Heart left ventricle (tissue), 16 donors: ENCODE results near the gene NPC1L1. TPM values are rescaled to one million over a fixed set of nuclear protein-coding genes. Genes with fewer than 3 reads are reported as not detected.
"Not testable (repeated sequence)": the region's sequence is repeated elsewhere in the genome, so short reads cannot be mapped to it uniquely, and the experiment has no call there.

ENCODE experiments used
- ATAC-seq, 4 donors: fragments of 200-7000 bp; cut with Tn5 transposase; one replicate each; pipeline ENCODE4 v1.9.1; 2020 to 2022; ENCODE audit warnings: moderate library complexity in 4 of 4, mild to moderate bottlenecking in 3 of 4, moderate number of reproducible peaks in 1 of 4
- DNase-seq, 5 donors: peaks; one replicate each; pipeline ENCODE4 v3.0.0-alpha.2; 2020
- H3K27ac ChIP-seq, 12 donors: fragments of 200-600 bp; sonication (generic) in 4 of 12; one replicate each; pipeline versions ENCODE4 v1.5.0 to v1.8.0; 2016 to 2022; ENCODE audit warnings: mild to moderate bottlenecking in 2 of 12
- H3K27me3 ChIP-seq, 9 donors: fragments of 200-600 bp; sonication (generic) in 2 of 9; one replicate each; pipeline versions ENCODE4 v1.5.1 to v1.8.0; 2016 to 2022; ENCODE audit warnings: mild to moderate bottlenecking in 3 of 9
- H3K36me3 ChIP-seq, 9 donors: fragments of 200-600 bp; sonication (generic) in 2 of 9; one replicate each; pipeline versions ENCODE4 v1.5.0 to v1.8.0; 2018 to 2022; ENCODE audit warnings: mild to moderate bottlenecking in 2 of 9
- H3K4me1 ChIP-seq, 12 donors: fragments of 200-600 bp; sonication (generic) in 4 of 12; one replicate each; pipeline versions ENCODE4 v1.5.0 to v1.8.0; 2016 to 2022; ENCODE audit warnings: mild to moderate bottlenecking in 3 of 12
- H3K4me3 ChIP-seq, 12 donors: fragments of 200-600 bp; sonication (generic) in 4 of 12; one replicate each; pipeline versions ENCODE4 v1.5.0 to v1.8.0; 2017 to 2022; ENCODE audit warnings: mild to moderate bottlenecking in 9 of 12, moderate library complexity in 4 of 12
- H3K9me3 ChIP-seq, 12 donors: fragments of 200-600 bp; sonication (generic) in 4 of 12; one replicate each; pipeline versions ENCODE4 v1.5.0 to v1.8.0; 2016 to 2022; ENCODE audit warnings: mild to moderate bottlenecking in 1 of 12
- CTCF ChIP-seq, 12 donors: fragments of 200-600 bp; sonication (generic) in 4 of 12; IDR thresholded peaks; one replicate each; pipeline versions ENCODE4 v1.5.0 to v1.8.0; 2018 to 2022; ENCODE audit warnings: antibody characterized with exemption in 12 of 12, mild to moderate bottlenecking in 5 of 12
- POLR2A ChIP-seq, 2 donors: fragments of 450-650 bp; IDR thresholded peaks; one replicate each; pipeline ENCODE4 v1.6.1; 2017; ENCODE audit warnings: antibody characterized with exemption in 2 of 2, mild to moderate bottlenecking in 2 of 2, moderate library complexity in 2 of 2
- WGBS, 4 donors: extraction: QIAGEN DNeasy Blood & Tissue Kit in 2 of 4; methylation state at CpG; one replicate each; pipeline versions ENCODE4 v1.1.5 to v1.1.7; 2013 to 2018; 5-methylcytosine and 5-hydroxymethylcytosine counted together
- intact Hi-C, 10 donors: fragments of 100-400 bp; cut with DNase I; formaldehyde crosslinking; loops; one replicate each; pipeline versions ENCODE4 v1.11.1 to v1.14.2; 2022
- polyA plus RNA-seq, 2 donors: library from polyadenylated mRNA; stranded (reverse); fragments of 200-250 nt; gene quantifications; one replicate each; pipeline ENCODE4 v1.2.3, GENCODE V29; 2013
- total RNA-seq, 9 donors: library from RNA; depleted of rRNA in 2 of 9; stranded (reverse); fragments of >200 nt in 2 of 9; fragmentation: NEBNext Ultra II Directional in 3 of 9; extraction: Animal tissue kit (Norgen Biotek cat#: 25700) in 3 of 9; gene quantifications; one replicate each; pipeline versions ENCODE4 v1.1.0 to v1.2.4, GENCODE V29; 2016 to 2023
- donor health status: ischemic (EF 13 %, LVEDD 7.1; RV severe dilation, severe dysfunction).
- donor health status: healthy with polysubstance abuse.
- donor health status: DM: no; HTN: yes; CAD: no.
- donor health status: DM: no; HTN: no; CAD: no.
- donor health status: ischemic (EF 25% LVEDD 6.9; RV normal size, moderate dysfunction).
- donor health status: ischemic (EF 25% LVEDD 5.7; RV mildly dilated, moderate dysfunction).
- donor health status: healthy.
- donor health status: DM: yes; HTN: yes; CAD: no.
- donor health status: ischemic (EF 35%, LVEDD 5.7; RV mildly dilated, moderate dysfunction).
- donor health status: nonischemic (EF 11% LVEDD 7.7; RV severe dilation, severe dysfunction).
- donor health status: DM: yes; HTN: yes; CAD: no.
- donor health status: PGD.
- donor health status: ischemic (EF 29% LVEDD 5.4; RV normal size, mild dysfunction).
- donor health status: nonischemic (EF 23%, LVEDD 6.1; RV moderate dilation, normal function).

The NPC1L1 gene
- total and polyA plus RNA-seq, 11 donors: 0.03 to 0.25 (median 0.13) TPM; not detected in 4

- intact Hi-C loops: loop anchor here in 8 of 10 donors (5.0 to 10.0 kb wide), 7 partner anchors 68 to 331 kb away; partner anchors contain the start of gene NUDCD3 (in 1 of the 8)
- H3K27me3 ChIP-seq: no peaks in the 10 kb centered on the region
- TF ChIP-seq POLR2A (IDR thresholded peaks at IDR 0.05) (no peak), CTCF (IDR thresholded peaks at IDR 0.05) (no peak)
- H3K27ac ChIP-seq: no peak overlapping the region
- peaks cover 0 to 50% (median 43%) of the 10 kb centered on the region in 9 donors for H3K36me3 ChIP-seq
- DNase-seq: no peak
- peaks cover 0 to 11% (median 1%) of the 10 kb centered on the region in 12 donors for H3K4me1 ChIP-seq
- no peak for ATAC-seq
- 81 to 91% (median 83%) methylated on average over 3 of the region's 3 CpGs for WGBS, 4 donors
- no peak overlapping the region for H3K4me3 ChIP-seq
- H3K9me3 ChIP-seq: no peaks in the 10 kb centered on the region
Observed at GRCh38 chr7:44563171-44563679, 22.1 kb upstream of the NPC1L1 start.

GRCh38 chr7:44562622-44562962, 21.5 kb upstream of the NPC1L1 start:
- H3K9me3 ChIP-seq, H3K27me3 ChIP-seq, H3K27ac ChIP-seq, H3K4me3 ChIP-seq, ATAC-seq, DNase-seq: not testable (repeated sequence)
- H3K36me3 ChIP-seq: peaks cover 0 to 44% (median 36%) of the 10 kb centered on the region in 9 donors
- H3K4me1 ChIP-seq: peaks cover 0 to 11% (median 1%) of the 10 kb centered on the region in 12 donors
- WGBS, 4 donors: 86 to 96% (median 91%) methylated on average over 8 of the region's 8 CpGs
- intact Hi-C loops: loop anchor here in 8 of 10 donors (5.0 to 10.0 kb wide), 7 partner anchors 68 to 330 kb away; partner anchors contain the start of gene NUDCD3 (in 1 of the 8)

DNA sequence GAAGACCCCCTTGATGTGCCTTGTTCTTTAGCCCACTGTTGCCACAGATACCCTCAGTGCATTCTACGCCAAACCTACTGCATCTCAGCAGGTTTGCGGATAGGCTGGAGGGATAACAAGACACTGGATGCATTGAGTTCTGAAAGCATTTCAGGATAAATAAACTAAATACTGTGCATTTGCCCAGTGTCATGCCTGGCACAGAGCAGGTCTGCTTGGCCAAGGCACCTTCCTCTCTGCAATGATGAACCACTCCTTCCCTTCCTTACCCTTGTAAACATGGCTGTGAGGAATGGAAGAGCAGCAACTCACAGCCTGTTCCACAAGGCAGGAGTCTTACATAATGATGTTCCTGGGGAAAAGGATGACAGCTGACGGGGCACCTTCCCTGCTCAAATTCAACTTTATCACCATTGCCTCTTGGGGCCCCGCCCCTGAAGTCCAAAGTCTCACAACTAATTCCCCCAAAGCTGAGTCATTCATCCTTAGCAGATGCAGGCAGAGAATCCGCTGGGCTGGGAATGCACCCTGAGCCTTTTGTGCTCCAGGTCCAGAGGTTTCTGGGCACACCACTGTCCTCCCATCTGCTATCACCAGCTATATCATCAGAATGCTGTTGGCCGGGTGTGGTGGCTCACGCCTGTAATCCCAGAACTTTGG, 21.0 kb upstream of the NPC1L1 start:
- 82 to 93% (median 91%) methylated on average over 6 to 7 of the region's 7 CpGs for WGBS, 4 donors
- intact Hi-C loops: loop anchor here in 8 of 10 donors (5.0 to 10.0 kb wide), 7 partner anchors 67 to 330 kb away; partner anchors contain the start of gene NUDCD3 (in 1 of the 8)
- no peak for DNase-seq
- Histone ChIP-seq H3K27me3 (no peaks in the 10 kb centered on the region), H3K4me3 (no peak overlapping the region), H3K4me1 (peaks cover 0 to 11% (median 1%) of the 10 kb centered on the region in 12 donors), H3K9me3 (no peaks in the 10 kb centered on the region), H3K36me3 (peaks cover 0 to 39% (median 31%) of the 10 kb centered on the region in 9 donors), H3K27ac (no peak overlapping the region)
- ATAC-seq: no peak
- TF ChIP-seq CTCF (IDR thresholded peaks at IDR 0.05): no peak

DNA sequence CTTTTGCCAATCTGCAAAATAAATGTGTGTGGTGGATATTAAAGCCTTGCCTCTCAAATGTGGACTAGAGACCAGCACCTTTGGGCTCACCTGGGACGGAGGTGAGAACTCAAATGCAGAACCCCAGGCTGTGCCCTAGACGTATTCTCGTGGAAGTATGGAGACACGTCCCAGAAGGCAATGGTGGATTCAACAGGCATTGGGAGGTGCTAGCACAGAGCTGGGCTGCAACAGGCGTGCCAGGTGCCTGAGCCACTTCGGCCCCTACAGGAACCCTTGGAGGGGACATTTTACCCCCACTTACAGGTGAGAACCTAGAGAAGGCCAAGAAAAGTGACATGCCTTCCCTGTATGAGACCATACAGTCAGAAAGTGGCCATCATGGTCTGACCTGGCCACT, 20.4 kb upstream of the NPC1L1 start:
- peaks cover 0 to 11% (median 1%) of the 10 kb centered on the region in 12 donors for H3K4me1 ChIP-seq
- intact Hi-C loops: loop anchor here in 8 of 10 donors (5.0 to 10.0 kb wide), 7 partner anchors 67 to 329 kb away; partner anchors contain the start of gene NUDCD3 (in 1 of the 8)
- no peak for DNase-seq
- WGBS, 4 donors: 87 to 91% (median 89%) methylated on average over 6 of the region's 6 CpGs
- H3K27ac ChIP-seq: no peak overlapping the region
- peaks cover 0 to 32% (median 25%) of the 10 kb centered on the region in 9 donors for H3K36me3 ChIP-seq
- no peaks in the 10 kb centered on the region for H3K27me3 ChIP-seq
- no peak for ATAC-seq
- no peaks in the 10 kb centered on the region for H3K9me3 ChIP-seq
- H3K4me3 ChIP-seq: no peak overlapping the region
- TF ChIP-seq POLR2A (IDR thresholded peaks at IDR 0.05) (no peak), CTCF (IDR thresholded peaks at IDR 0.05) (no peak)
